ENCODE measurements around the gene KCNG2. TPM values are rescaled to one million over a fixed set of nuclear protein-coding genes. Genes with fewer than 3 reads are reported as not detected.

The KCNG2 gene
- total and polyA plus RNA-seq, 9 of the 15 experiments (the other 6 are each of a cell fraction or from before 2014, with no cell fraction given), result not detected

DNA sequence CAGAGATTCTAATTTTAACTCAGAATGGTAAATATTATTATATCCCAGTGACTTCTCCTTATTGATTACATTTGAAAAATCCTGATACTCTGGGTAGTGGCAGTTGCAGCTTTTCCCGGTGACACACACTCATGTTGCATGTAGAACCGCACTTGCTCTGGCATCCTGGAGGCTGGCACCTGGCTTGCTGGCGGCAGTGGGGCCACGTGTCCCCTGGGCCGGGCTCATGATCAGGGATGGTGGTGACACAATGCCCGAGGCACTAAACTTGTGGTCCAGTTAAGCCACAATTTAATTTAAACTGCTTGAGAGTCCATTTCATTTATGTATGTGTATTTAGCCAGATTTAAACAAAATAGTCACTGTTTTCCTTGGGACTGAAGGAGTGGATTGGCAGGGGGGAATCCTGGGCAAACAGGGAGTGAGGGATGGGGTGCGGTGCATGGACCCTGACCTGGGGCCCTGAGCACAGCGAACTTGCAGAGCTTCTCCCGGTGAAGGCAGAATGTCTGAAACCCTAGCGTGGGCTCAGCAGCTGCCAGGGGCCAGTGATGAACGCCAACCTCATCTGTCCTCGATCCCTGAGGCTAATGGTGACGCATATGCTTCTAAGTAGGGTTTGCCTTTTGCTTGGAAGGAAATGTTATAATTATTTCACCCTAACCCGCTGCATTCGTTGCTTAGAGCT is 50.0 kb downstream of the KCNG2 start:
- Histone ChIP-seq H3K27ac (ENCODE audit: extremely low read depth, low read depth, low read length) (no peak overlapping the region), H3K9me3 (replicated peaks; ENCODE audit: control insufficient read depth, insufficient read depth, low read depth, low read length) (no peaks in the 10 kb centered on the region), H2AFZ (ENCODE audit: low read depth, low read length) (no peak overlapping the region), H3K9me1 (ENCODE audit: control insufficient read depth, insufficient read depth, low read length) (no peaks in the 10 kb centered on the region), H4K20me1 (replicated peaks; ENCODE audit: control insufficient read depth, insufficient read depth, low read length) (no peaks in the 10 kb centered on the region), H3K27me3 (ENCODE audit: control insufficient read depth in 2 of 2, insufficient read depth in 2 of 2, low read length in 2 of 2) (peaks cover 22 to 52% of the 10 kb centered on the region in 2 experiments), H3K4me3 (no peak overlapping the region), H3K4me1 (replicated peaks in 1 of 2; ENCODE audit: control insufficient read depth in 2 of 2, insufficient read depth in 2 of 2, low read length in 2 of 2) (peaks cover 0 to 18% of the 10 kb centered on the region in 2 experiments; a peak in 1 of 5 replicates), H3K4me2 (ENCODE audit: insufficient read depth, low read length) (no peak overlapping the region), H3K36me3 (ENCODE audit: control insufficient read depth, insufficient read depth, low read length) (no peaks in the 10 kb centered on the region), H3K79me2 (ENCODE audit: control insufficient read depth, insufficient read depth, low read length) (no peaks in the 10 kb centered on the region), H3K9ac (ENCODE audit: insufficient read depth in 1 of 2, low read depth in 2 of 2, low read length in 2 of 2) (no peak overlapping the region; a peak in 1 of 4 replicates)
- 4% methylated on average over 12 of the region's 15 CpGs for WGBS (ENCODE audit: insufficient coverage, low coverage, missing lambda C conversion rate)
- no TSS peak for BruUV-seq (replicated peaks)
- FAIRE-seq, result no peak
- TF ChIP-seq TRIM28 (IDR thresholded peaks at IDR 0.05) (no peak), MYC (IDR thresholded peaks at IDR 0.05; ENCODE audit: low read depth, low read length) (no peak), MYC (CRISPR knock-in tag; IDR thresholded peaks at IDR 0.05; ENCODE audit: borderline replicate concordance, low read depth) (no peak), ZNF589 (CRISPR knock-in tag; IDR thresholded peaks at IDR 0.05; ENCODE audit: low read depth) (no peak)
- no peak for ATAC-seq
- in situ Hi-C loops (cut with MboI) (no loop called here), intact Hi-C loops (cut with micrococcal nuclease) (no loop called here)
- DNase-seq (ENCODE audit: extremely low read depth in 1 of 4, low spot score in 3 of 4), result no peak
- CTCF ChIA-PET (ENCODE audit: low intra/inter-chr PET ratio), result no interaction called here
- POLR2A ChIA-PET, result no interaction called here

DNA sequence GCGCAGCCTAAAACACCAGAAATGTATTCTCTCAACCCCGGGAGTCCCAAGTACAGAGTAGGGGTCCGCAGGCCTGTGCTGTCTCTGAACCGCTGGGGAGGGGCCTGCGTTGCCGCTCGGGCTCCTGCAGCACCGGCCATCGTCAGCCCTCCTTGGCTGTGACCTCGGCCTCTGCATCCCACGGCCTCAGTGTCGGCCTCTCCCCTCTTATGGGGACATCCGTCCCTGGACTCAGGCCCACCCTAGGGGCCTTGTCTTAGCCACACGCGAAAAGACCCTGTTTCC is 50.5 kb downstream of the KCNG2 start:
- ATAC-seq, result no peak
- WGBS (ENCODE audit: insufficient coverage, low coverage, missing lambda C conversion rate), result 6% methylated on average over 15 of the region's 15 CpGs
- BruUV-seq (replicated peaks), result no TSS peak
- H3K79me2 ChIP-seq (ENCODE audit: control insufficient read depth, insufficient read depth, low read length), result no peaks in the 10 kb centered on the region
- no peaks in the 10 kb centered on the region for H3K36me3 ChIP-seq (ENCODE audit: control insufficient read depth, insufficient read depth, low read length)
- FAIRE-seq, result no peak
- peaks cover 26 to 56% of the 10 kb centered on the region in 2 experiments for H3K27me3 ChIP-seq (ENCODE audit: control insufficient read depth in 2 of 2, insufficient read depth in 2 of 2, low read length in 2 of 2)
- H3K27ac ChIP-seq (ENCODE audit: extremely low read depth, low read depth, low read length), result no peak overlapping the region
- intact Hi-C loops (cut with micrococcal nuclease), result no loop called here
- in situ Hi-C loops (cut with MboI), result no loop called here
- no peak overlapping the region for H2AFZ ChIP-seq (ENCODE audit: low read depth, low read length)
- no peak overlapping the region for H3K4me3 ChIP-seq
- CTCF ChIA-PET (ENCODE audit: low intra/inter-chr PET ratio), result no interaction called here
- POLR2A ChIA-PET, result no interaction called here
- H3K9ac ChIP-seq (ENCODE audit: insufficient read depth in 1 of 2, low read depth in 2 of 2, low read length in 2 of 2), result no peak overlapping the region
- no peak for DNase-seq (ENCODE audit: extremely low read depth in 1 of 4, low spot score in 3 of 4)
- H3K9me3 ChIP-seq (replicated peaks; ENCODE audit: control insufficient read depth, insufficient read depth, low read depth, low read length), result no peaks in the 10 kb centered on the region
- no peaks in the 10 kb centered on the region for H4K20me1 ChIP-seq (replicated peaks; ENCODE audit: control insufficient read depth, insufficient read depth, low read length)
- peaks cover 0 to 18% of the 10 kb centered on the region in 2 experiments; a peak in 1 of 5 replicates for H3K4me1 ChIP-seq (replicated peaks in 1 of 2; ENCODE audit: control insufficient read depth in 2 of 2, insufficient read depth in 2 of 2, low read length in 2 of 2)
- no peaks in the 10 kb centered on the region for H3K9me1 ChIP-seq (ENCODE audit: control insufficient read depth, insufficient read depth, low read length)
- H3K4me2 ChIP-seq (ENCODE audit: insufficient read depth, low read length), result no peak overlapping the region
- TF ChIP-seq, protein P1, sequence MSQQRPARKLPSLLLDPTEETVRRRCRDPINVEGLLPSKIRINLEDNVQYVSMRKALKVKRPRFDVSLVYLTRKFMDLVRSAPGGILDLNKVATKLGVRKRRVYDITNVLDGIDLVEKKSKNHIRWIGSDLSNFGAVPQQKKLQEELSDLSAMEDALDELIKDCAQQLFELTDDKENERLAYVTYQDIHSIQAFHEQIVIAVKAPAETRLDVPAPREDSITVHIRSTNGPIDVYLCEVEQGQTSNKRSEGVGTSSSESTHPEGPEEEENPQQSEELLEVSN (IDR thresholded peaks at IDR 0.05; ENCODE audit: borderline replicate concordance in 1 of 2, extremely low read depth in 1 of 2, insufficient read depth in 1 of 2, insufficient read length in 1 of 2, low read depth in 1 of 2, low read length in 1 of 2, poor library complexity in 1 of 2, severe bottlenecking in 1 of 2), result no peak
- TF ChIP-seq ZEB2 (IDR thresholded peaks at IDR 0.05) (no peak), SREBF2 (CRISPR knock-in tag; IDR thresholded peaks at IDR 0.05) (no peak), ZNF224 (CRISPR knock-in tag; IDR thresholded peaks at IDR 0.05) (no peak), PRMT5 (CRISPR knock-in tag; IDR thresholded peaks at IDR 0.05) (no peak), ZNF23 (CRISPR knock-in tag; IDR thresholded peaks at IDR 0.05) (no peak)
- TF ChIP-seq, protein P2, sequence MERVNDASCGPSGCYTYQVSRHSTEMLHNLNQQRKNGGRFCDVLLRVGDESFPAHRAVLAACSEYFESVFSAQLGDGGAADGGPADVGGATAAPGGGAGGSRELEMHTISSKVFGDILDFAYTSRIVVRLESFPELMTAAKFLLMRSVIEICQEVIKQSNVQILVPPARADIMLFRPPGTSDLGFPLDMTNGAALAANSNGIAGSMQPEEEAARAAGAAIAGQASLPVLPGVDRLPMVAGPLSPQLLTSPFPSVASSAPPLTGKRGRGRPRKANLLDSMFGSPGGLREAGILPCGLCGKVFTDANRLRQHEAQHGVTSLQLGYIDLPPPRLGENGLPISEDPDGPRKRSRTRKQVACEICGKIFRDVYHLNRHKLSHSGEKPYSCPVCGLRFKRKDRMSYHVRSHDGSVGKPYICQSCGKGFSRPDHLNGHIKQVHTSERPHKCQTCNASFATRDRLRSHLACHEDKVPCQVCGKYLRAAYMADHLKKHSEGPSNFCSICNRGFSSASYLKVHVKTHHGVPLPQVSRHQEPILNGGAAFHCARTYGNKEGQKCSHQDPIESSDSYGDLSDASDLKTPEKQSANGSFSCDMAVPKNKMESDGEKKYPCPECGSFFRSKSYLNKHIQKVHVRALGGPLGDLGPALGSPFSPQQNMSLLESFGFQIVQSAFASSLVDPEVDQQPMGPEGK (CRISPR knock-in tag; IDR thresholded peaks at IDR 0.05; ENCODE audit: borderline replicate concordance), result no peak
- TF ChIP-seq, protein P3, sequence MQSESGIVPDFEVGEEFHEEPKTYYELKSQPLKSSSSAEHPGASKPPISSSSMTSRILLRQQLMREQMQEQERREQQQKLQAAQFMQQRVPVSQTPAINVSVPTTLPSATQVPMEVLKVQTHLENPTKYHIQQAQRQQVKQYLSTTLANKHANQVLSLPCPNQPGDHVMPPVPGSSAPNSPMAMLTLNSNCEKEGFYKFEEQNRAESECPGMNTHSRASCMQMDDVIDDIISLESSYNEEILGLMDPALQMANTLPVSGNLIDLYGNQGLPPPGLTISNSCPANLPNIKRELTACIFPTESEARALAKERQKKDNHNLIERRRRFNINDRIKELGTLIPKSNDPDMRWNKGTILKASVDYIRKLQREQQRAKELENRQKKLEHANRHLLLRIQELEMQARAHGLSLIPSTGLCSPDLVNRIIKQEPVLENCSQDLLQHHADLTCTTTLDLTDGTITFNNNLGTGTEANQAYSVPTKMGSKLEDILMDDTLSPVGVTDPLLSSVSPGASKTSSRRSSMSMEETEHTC (IDR thresholded peaks at IDR 0.05), result no peak

Measured in K562 (cell line).